GM21529 (cell line): ENCODE data around the gene ABTB1.

Experiments used
- ATAC-seq: cut with Tn5 transposase; IDR thresholded peaks from one replicate; pipeline ENCODE4 v1.9.1; 2021; ENCODE audit not compliant: unreplicated experiment

The ABTB1 gene

DNA sequence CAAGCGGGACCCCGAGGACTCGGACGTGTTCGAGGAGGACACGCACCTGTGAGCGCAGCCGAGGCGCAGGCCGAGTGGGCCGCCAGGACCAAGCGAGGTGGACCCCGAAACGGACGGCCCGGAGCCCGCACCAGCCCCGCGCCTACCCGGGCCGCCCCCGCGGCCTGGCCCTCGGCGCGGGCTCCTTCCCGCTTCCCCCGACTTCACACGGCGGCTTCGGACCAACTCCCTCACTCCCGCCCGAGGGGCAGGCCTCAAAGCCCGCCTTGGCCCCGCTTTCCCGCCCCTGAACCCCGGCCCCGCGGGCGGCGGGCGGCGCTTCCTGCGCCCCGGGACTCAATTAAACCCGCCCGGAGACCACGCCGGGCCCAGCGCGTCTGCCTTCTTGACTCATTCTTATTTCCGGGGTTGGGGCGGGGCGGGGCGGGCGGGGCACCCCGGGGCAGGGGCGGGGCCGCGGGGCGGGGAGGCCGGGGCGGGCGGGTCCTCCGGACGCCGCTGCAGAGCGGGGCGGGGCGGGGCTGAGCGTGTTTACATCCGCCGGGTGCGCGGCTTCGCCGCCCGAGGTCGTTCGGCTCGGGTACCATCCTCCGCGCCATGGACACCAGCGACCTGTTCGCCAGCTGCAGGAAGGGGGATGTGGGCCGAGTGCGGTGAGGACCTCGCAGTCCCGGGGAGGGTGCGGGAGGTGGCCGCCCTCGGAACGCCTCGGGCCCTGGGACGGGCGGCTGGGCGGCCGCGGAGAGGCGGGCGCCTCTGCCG lies at the start of gene ABTB1:
TSS of gene ABTB1 (plus strand) at position 524 of the 762 bp plus-strand sequence. CDS start at position 598, 74 bp downstream.
- ATAC-seq = peak; percentile 80

DNA sequence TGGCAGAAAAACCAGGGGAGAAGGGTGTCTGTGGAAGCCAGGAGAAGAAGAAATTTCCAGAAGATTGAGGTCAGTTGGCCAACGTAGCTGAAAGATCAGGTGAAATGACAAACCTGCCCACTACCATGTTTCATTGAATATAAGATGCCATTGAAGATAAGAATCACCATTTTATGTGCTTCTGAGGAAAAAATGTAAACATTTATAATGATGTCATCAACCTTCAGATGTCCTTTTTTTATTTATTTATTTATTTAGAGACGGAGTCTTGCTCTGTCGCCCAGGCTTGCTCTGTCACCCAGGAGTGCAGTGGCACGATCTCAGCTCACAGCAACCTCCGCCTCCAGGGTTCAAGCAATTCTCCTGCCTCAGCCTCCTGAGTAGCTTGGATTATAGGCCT lies 48.7 kb upstream of the ABTB1 start:
- no peak for ATAC-seq

DNA sequence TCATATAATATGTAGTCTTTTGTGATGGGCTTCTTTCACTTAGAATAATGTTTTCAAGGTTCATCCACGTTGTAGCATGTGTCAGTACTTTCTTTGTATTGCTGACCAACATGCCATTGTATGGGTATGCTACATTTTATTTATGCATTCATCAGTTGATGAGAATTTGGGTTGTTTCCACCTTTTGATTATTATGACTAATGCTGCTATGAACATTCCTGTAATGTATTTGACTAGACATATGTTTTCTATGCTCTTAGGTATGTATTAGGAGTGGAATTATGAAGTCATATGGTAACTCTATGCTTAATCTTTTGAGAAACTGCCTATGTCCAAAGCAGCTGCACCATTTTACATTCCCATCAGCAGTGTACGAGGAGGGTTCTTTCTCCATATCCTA lies 46.9 kb upstream of the ABTB1 start:
- ATAC-seq = no peak

DNA sequence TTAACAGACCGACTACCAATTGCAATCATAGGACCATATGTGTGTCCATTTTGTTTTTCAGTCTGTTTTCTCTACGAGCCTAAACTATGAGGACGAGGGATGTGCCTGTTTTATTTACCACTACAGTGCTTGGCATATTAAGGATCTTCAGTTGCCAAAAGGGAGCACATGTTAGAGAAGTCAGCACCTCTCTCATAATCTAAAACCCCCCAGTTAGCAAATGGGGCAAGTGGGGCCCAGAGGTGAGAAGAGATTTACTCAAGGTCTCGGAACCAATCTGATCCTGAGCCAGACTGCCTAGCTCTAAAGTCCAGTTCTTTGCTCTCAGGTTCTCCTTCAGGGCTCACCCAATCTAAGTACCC lies 44.3 kb upstream of the ABTB1 start:
- ATAC-seq = no peak

DNA sequence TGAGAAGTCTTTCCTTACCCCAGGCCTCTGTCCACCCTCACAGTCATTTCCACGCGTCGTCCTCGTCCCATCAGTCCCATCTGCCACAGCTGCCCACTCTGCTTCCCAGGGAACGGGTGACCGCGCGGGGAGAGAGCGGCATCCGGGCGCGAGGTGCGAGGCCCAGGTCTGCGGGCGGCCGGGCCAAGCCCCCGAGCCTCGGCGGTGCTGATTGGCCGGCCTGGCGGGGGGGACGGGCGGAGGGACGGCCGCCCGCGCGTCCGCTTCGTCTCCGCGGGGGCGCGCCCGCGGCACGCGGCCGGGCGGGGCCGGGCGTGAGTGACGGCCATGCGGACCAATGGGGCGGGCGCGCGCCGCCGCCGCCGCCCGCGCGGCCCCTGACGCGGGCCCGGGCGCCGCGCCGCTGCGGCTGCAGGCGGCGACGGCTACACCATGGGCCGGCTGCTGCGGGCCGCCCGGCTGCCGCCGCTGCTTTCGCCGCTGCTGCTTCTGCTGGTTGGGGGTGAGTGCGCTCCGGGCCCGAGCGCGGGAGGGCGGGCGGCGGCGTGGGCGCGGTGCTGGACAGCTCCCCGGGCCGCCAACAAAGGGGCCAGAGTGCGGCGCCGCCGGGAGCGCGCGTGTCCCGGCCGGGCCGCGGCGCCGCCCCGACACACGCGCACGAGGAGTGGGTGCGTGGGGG lies 43.8 kb upstream of the ABTB1 start, which contains the start of gene PODXL2:
TSS of gene PODXL2 (plus strand) at position 398 of the 679 bp plus-strand sequence. CDS start at position 433, 35 bp downstream.
- no peak for ATAC-seq

DNA sequence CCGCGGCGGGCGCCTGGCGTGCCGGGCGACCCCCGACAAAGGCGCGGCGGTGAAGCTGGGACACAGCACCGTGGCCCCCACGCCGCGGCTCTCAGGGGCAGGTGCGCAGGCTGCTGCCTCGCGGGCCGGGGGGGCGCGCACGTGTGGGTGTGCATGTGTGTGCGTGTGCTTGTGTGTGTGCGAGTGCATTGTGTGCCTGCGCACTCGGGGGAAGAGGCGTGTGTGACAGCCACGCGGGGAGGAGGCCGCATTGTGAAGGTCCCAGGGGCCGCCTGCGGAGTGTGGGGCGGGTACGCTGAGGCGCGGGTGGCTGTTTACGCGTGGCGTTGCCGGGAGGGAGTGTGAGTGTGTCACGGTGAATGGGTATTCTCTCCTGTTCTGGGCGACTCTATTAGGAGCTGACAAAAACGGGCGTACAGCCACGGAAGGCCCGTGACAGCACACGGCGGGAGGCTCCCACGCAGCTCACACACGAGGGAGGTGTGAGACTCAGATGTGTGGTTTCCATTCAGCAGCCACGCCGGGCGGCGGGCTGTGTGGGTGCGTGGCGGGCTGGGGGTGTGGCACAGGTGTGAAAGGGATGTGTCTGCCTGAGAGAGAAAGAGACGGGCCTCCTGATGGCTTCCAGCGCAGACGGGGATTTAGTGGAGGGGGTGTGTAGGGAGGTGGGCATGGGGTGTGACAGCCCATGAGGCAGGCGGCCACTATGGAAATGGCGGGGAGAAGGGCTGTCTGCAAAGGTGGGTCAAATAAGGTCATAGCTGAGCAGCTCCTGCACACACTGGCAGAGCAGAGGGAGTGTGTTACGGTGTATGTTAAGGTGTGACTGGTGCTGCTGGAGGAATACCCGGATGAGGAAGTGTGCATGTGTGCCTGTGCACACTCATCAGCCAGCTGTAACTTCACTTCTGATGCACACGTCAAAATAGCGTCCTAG lies 43.0 kb upstream of the ABTB1 start:
- ATAC-seq = no peak

DNA sequence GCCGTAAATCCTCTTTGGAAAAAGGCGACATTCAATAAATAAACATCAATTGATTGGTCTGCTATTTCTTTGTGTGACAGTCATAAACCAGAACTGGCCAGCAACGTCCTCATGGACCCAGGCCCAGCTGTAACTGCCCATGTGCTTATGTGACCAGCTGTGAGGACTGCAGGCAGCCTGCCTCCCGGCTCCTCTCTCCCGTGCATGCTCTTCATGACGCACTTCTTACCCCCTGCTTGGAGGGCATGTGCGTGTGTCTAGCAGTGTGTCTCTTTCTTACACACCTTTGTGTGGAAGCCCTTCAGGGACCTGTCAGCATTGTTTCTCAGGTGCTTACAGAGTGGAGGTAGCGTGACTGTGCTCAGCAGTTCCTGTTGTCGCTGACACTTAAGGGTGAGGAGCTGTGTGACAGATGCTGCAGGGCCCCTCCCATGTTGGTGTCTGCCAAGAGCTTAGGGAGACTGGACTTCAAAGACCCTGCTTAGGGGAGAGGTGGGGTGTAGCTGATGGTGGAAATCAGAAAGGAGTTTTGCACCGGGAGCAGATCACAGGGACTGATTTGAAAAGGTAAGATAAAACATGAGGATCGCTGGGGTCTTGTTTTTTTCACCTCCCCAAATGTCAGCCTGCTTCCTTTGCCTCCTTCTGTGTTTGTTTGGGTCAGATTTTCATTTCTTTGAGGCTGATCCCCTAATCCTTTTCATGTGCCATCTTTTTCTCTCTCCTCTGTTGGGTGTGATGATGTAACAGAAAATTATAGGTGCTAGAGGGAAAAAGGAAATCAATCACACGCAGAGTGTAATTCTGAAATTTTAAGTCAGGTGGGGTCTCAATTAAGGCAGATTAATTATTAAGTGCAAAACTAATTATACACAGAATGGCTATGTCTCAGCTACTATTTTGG lies 41.7 kb upstream of the ABTB1 start:
- no peak for ATAC-seq

DNA sequence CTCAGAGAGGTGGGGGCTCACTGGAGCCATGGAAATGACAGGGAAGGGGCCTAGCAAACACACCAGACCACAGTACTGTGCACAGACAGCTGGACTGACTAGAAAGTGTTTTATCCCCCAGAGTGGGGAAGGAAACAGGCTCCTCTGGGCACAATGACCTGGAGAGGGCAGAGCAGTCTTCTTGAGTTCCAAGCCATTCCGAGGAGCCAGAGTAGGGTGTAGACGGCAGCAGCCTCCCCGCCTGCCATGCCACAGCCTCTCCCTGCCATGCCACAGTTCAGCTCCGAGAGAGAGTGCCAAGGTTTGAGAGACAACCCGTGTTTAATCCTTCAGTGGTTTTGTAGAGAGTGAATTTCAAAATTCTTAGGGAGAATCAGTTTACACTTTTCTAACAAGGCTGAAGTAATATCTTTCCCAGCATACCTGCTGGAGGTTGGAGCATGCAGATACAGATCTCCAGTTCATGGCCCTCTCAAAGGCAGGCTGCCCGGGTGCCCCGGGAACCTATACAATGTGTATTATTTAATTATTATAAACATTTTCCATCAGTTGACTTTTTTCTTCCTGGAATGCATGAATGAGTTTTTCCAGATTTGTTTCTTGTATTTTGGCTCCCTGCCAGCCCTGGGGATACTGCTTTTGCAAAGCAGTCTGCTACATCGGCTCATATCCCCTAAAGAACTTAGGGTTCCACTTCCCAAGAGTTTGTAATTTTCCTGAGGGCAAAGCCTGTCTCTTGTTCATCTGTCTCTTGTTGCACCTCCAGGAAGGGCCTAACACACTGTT lies 40.5 kb upstream of the ABTB1 start:
- no peak for ATAC-seq

DNA sequence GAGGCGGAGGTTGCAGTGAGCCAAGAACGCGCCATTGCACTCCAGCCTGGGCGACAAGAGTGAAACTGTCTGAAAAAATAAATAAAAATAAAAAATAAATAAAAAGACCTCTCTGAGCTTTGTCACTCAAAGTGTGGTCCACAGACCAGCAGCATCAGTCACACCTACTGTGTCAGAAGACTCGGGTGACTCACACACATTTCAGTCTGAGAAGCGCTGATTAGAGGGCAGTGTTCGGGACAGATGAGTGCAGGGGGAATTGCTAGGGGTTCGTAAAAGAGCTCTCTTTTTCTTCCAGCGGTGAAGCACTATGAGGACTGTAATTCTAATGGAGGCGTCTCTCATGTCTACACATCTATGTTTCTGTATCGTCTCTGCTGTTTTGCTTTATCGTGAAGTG lies 38.1 kb upstream of the ABTB1 start:
- no peak for ATAC-seq

DNA sequence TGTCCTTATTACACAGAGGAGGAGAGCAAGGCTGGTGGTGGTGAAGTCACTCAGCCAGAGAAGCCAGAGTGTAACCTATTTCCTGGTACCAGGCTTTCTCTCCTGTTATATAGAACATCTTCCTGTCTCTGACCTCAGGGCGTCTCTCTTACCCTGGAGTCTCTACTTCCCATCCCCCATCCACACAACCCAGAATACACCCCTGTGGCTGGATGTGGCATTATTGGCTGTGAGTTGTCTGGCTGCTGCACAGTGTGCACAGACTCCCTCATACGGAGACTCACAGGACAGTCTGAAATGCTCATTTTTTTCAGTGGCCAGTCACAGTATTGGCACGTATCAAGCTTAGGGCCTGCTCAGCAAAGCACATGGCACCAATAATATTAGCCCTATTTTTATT lies 35.2 kb upstream of the ABTB1 start:
- ATAC-seq = no peak

DNA sequence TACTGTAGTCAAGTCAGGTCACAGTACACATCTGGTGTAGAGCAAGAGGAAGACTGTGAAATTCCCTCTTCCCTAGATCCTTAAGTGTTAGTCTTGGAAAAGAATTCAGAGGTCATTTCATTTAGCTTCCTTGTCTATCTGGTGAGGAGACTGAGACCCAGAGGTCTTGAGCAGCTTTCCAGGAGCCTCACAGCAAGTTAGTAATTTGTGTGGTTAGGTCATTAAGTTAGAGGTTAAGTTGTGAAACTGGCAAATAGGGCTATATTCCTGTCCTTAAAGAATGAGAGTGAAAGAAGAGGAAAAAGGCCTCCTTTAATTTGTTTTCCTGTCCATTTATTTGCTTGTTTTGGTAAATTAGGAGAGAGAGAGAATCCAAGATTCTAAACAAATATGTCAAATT lies 34.8 kb upstream of the ABTB1 start:
- ATAC-seq = no peak

DNA sequence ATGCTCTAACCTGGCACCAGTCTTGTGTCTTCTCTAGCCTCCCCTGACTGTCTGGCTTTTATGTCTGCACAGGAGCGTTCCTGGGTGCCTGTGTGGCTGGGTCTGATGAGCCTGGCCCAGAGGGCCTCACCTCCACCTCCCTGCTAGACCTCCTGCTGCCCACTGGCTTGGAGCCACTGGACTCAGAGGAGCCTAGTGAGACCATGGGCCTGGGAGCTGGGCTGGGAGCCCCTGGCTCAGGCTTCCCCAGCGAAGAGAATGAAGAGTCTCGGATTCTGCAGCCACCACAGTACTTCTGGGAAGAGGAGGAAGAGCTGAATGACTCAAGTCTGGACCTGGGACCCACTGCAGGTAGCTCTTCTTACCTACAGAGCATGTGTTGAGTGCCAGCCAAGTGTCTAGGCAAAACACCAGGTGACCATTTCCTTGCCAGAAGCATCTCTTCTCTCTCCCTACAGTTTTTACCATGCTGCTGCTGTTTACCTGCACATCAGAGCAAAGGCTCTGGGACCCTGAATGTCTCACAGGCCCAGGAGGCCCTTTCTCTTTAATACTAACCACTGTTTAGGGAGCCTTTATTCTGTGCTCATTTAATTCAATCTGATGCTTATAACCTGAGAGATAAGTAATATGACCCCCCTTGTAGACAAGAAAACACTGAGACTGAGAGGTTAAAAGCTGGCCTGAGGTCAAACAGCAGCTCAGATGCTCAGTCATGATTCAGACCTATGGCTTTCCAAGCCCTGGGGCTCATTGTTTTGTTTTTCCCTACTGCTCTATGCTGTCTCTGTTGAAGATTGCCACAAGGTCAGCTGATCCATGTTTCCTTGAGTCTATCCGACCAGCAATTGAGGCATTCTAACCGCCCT lies 33.3 kb upstream of the ABTB1 start:
- ATAC-seq = no peak

DNA sequence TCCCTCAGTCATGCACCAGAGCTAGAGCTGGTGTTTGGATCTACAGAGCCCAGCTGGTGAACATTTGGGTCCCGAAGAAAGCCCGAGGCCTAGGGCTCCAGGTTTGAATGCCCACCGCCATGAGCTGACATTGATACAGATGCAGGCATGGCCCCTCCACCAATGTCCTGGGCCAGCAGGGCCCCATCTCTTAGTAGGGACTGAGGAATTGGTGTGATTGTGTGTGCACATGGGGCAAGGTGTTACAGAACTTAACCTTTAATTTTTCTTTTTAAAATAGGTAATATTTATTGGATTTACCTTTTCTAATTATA lies 32.8 kb upstream of the ABTB1 start:
- no peak for ATAC-seq

DNA sequence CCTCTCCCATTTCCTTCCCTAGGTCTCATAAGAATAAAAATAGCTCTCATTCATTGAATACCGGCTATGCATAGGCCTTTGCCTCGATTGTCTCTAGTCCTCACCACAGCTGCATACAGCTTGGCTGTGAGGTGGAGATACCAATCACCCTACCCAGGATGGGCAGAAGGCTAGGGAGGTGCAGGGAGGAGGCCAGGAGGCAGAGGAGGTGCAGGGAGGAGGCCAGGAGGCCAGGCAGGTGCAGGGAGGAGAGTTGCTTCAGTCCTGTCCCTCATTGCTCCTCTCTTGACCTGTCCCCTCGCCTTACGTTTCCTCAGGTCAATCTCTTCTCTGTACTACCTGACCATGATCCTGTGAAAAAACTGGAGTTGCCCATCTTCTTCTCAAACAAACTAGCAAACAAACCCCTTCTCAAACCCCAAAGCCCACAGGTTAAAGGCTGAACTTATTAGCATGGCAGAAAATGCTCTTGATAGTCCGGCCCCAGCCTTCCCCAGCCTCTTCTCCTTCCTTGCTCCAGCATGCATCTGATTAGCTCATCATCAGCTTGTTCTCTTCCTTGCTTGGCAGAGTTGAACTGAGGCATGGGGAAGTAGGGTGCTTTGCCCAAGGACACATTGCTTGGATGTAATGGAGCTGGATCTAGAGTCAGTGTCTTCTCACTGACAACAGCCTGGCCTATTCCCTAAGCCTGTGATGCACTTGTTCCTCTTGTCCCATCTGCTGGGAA lies 27.9 kb upstream of the ABTB1 start:
- no peak for ATAC-seq

DNA sequence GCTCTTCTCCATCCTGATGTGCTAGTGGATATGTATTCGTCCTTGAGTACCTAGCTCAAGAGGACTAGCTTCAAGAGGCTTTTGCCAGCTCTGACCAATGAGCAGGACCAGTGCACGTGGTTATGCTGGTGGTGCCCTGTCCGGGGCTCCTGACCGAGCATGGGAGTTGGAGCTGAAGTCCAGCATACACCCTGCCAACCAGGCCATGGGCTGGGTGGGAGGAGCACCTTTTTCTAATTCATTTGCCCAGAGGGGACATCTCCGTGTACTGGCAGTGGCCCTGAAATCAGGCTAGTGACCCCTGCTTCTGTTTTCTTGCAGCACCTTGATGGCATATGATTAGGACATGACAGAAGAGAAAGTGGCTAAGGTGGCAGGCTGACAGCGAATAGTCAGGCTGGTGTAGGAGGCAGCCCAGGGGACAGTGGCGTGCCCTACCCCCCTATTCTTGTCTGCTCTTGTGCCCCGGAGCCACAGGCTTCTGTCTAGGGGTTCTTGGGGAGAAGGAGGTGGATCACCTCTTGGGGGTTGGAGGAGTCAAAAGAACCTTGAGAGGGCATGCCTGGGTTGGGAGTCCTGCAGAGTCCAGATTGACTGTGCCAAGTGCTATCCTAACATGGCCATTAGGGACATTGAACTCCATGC lies 27.3 kb upstream of the ABTB1 start:
- ATAC-seq = no peak

DNA sequence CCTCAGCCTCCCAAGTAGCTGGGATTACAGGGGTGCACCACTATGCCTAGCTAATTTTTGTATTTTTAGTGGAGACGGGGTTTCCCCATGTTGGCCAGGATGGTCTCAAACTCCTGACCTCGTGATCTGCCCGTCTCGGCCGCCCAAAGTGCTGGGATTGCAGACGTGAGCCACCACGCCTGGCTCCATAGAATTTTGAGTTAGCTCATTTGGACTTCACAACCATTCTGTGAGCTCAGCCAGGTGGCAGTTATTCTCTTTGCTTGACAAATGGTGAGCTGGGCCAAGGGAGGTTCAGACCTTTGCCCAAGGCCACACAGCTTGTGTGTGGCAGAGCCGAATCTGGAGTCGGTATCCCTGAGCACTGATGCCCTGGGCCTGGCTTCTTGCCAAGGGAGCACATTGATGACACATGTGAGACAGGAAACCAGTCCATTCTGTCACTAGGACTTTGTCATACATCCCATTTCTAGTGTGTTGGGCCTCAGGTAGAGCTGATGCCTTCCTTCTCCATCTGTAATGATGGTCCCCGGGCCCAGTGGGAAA lies 26.2 kb upstream of the ABTB1 start:
- ATAC-seq = no peak

DNA sequence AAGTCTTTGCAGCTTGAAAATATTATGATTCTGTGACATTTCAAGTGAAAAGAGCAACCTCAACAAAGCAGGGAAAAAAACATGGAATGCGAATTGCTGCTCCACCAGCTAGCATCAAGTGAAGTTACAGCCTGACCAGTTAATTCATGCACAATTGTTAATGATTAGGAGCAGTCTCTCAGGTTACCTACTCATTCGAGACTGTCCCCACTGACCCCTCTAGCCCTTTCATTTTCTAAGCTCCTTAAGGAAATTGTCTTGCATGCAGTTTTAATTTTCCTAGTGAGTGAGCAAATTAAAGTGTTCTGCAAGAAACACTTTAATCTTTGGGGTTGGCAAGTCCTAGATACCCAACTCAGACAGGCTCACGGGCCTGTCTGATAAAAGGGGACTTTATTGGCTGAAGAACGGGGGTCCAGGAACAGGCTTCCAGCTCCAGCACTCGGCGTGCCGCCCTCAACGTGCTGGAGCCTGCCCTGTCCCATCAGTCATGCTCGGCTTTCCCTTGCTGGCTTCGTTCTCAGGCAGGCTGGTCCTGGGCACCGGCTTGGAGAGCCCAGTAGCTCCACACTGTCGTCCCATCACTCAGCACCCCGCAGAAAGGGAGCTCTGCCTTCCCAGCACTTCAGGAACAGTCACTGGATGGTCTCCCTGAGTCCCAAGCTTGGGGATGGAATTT lies 25.4 kb upstream of the ABTB1 start:
- ATAC-seq = no peak
